Caco-2 (cell line): ENCODE measurements around the gene PPP2R2B. TPM values are rescaled to one million over a fixed set of nuclear protein-coding genes. Genes with fewer than 3 reads are reported as not detected.

Experiments
- BruUV-seq: library from RNA; stranded (reverse); fragments of 400-500 nt; replicated peaks from 2 replicates; lab custom pipeline; 2021; lab: Mats Ljungman, UMichigan
- CTCF ChIA-PET: fragments of 300-600 bp; sonication (Branson Sonifier 250); formaldehyde crosslinking; loops from one replicate; lab custom pipeline; 2022; ENCODE audit warnings: antibody characterized with exemption; lab: Charles Lee
- POLR2A ChIA-PET: fragments of 300-600 bp; sonication (Branson Sonifier 250); formaldehyde crosslinking; loops from one replicate; lab custom pipeline; 2022; ENCODE audit warnings: antibody characterized with exemption; lab: Charles Lee
- DNase-seq, 2 experiments: peaks; one replicate each; pipeline versions ENCODE4 v3.0.0 to v3.0.0-alpha.2; 2020 to 2022
- H3K27me3 ChIP-seq: replicated peaks from 2 replicates; pipeline ENCODE4 v1.6.0; 2011; ENCODE audit warnings: low read length; ENCODE audit not compliant: control insufficient read depth, insufficient read depth
- H3K36me3 ChIP-seq: 2 replicates; pipeline ENCODE4 v1.5.1; 2011; ENCODE audit warnings: low read length; ENCODE audit not compliant: control insufficient read depth, insufficient read depth
- H3K4me1 ChIP-seq: fragments of 250-450 bp; sonication (Bioruptor Pico); 2 replicates; pipeline ENCODE4 v1.5.1; 2020; ENCODE audit warnings: mild to moderate bottlenecking
- H3K4me3 ChIP-seq: 2 replicates; pipeline ENCODE4 v1.5.1; 2011; ENCODE audit warnings: low read depth, mild to moderate bottlenecking, control low read depth, low read length
- H3K9me3 ChIP-seq: fragments of 250-450 bp; sonication (Bioruptor Pico); 2 replicates; pipeline ENCODE4 v1.5.1; 2020; ENCODE audit warnings: mild to moderate bottlenecking, moderate library complexity
- H3K27ac Mint-ChIP-seq: one replicate; pipeline ENCODE4 v1.8.0; 2022; ENCODE audit warnings: mixed read lengths; ENCODE audit not compliant: unreplicated experiment
- H3K27me3 Mint-ChIP-seq: one replicate; pipeline ENCODE4 v1.8.0; 2022; ENCODE audit warnings: mixed read lengths; ENCODE audit not compliant: insufficient read depth, unreplicated experiment
- H3K36me3 Mint-ChIP-seq: one replicate; pipeline ENCODE4 v1.8.0; 2022; ENCODE audit warnings: mild to moderate bottlenecking, mixed read lengths; ENCODE audit not compliant: insufficient read depth, unreplicated experiment
- H3K4me1 Mint-ChIP-seq: one replicate; pipeline ENCODE4 v1.8.0; 2022; ENCODE audit warnings: low read depth, mixed read lengths; ENCODE audit not compliant: unreplicated experiment
- H3K4me3 Mint-ChIP-seq: one replicate; pipeline ENCODE4 v1.8.0; 2022; ENCODE audit warnings: mild to moderate bottlenecking, moderate library complexity, mixed read lengths; ENCODE audit not compliant: unreplicated experiment
- H3K9me3 Mint-ChIP-seq: one replicate; pipeline ENCODE4 v1.8.0; 2022; ENCODE audit warnings: mixed read lengths; ENCODE audit not compliant: unreplicated experiment
- intact Hi-C: fragments of 100-400 bp; cut with micrococcal nuclease; formaldehyde crosslinking; loops from one replicate; pipeline ENCODE4 v1.10.0; 2022; ENCODE audit not compliant: unreplicated experiment
- total RNA-seq: library from RNA; stranded (reverse); gene quantifications from 2 replicates; pipeline ENCODE4 v1.2.3, GENCODE V29; 2022
- TF ChIP-seq, protein P1 (sequence below), 2 experiments: fragments of 200-600 bp in 1 of 2; IDR thresholded peaks; 1 replicate in 1 of 2; 2 replicates in 1 of 2; pipeline versions ENCODE4 v1.5.1 to v1.8.0; 2011 to 2022; ENCODE audit warnings: antibody characterized with exemption in 1 of 2, control low read depth in 1 of 2, inconsistent platforms in 1 of 2, low read depth in 1 of 2, low read length in 1 of 2, mild to moderate bottlenecking in 1 of 2, moderate library complexity in 1 of 2; ENCODE audit not compliant: insufficient read depth in 1 of 2, severe bottlenecking in 1 of 2, unreplicated experiment in 1 of 2

Gene PPP2R2B
- total RNA-seq, 1 experiment from 2014 or later = 9.8 TPM

GRCh38 chr5:146778261-146778660 lies 100.3 kb downstream of the PPP2R2B start:
- no peak for DNase-seq
- intact Hi-C loops = no loop called here
- Mint-ChIP-seq H3K27ac (no peak overlapping the region), H3K4me3 (no peak overlapping the region), H3K9me3 (no peaks in the 10 kb centered on the region), H3K4me1 (peaks cover 3% of the 10 kb centered on the region), H3K27me3 (peaks cover 2% of the 10 kb centered on the region), H3K36me3 (no peaks in the 10 kb centered on the region)
- ChIA-PET POLR2A (no interaction called here), CTCF (no interaction called here)
- H3K36me3 ChIP-seq = no peaks in the 10 kb centered on the region
- H3K9me3 ChIP-seq = no peaks in the 10 kb centered on the region
- TF ChIP-seq, protein P1, sequence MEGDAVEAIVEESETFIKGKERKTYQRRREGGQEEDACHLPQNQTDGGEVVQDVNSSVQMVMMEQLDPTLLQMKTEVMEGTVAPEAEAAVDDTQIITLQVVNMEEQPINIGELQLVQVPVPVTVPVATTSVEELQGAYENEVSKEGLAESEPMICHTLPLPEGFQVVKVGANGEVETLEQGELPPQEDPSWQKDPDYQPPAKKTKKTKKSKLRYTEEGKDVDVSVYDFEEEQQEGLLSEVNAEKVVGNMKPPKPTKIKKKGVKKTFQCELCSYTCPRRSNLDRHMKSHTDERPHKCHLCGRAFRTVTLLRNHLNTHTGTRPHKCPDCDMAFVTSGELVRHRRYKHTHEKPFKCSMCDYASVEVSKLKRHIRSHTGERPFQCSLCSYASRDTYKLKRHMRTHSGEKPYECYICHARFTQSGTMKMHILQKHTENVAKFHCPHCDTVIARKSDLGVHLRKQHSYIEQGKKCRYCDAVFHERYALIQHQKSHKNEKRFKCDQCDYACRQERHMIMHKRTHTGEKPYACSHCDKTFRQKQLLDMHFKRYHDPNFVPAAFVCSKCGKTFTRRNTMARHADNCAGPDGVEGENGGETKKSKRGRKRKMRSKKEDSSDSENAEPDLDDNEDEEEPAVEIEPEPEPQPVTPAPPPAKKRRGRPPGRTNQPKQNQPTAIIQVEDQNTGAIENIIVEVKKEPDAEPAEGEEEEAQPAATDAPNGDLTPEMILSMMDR (IDR thresholded peaks at IDR 0.05; ENCODE audit: insufficient read depth in 1 of 2, low read depth in 1 of 2, low read length in 1 of 2, severe bottlenecking in 1 of 2, unreplicated experiment in 1 of 2) = no peak
- BruUV-seq = no TSS peak
- no peak overlapping the region for H3K4me3 ChIP-seq
- H3K27me3 ChIP-seq = no peaks in the 10 kb centered on the region
- no peaks in the 10 kb centered on the region; the same call in 1 of the 2 replicates for H3K4me1 ChIP-seq

DNA sequence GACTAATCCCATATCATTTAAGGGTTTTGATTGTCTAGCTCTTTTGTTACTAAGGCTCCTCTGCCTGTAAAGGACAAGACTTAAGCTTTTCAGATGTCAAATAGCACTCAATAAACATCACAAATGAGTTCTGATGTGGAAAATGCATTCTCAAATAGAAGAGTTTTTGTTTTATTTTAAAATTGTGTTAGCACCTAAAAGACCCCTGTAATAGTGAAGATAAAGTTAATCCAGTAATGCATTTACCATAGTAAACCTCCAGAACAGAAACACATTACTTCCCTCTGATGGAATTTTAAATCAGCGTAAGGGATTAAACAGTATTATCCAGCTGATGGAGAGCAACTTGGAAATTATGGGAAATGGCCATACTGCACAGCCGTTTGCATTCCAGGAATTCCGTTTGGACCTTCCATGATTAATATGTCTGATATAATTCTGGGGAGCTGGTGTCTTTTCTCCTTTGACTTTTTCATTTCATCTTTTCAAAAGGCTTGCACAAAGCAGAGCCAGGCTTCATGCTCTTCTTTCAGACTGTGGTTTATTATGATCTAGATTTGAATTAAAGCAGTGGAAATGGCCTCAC lies 105.6 kb downstream of the PPP2R2B start:
- peaks cover 7% of the 10 kb centered on the region for H3K4me1 Mint-ChIP-seq
- Histone ChIP-seq H3K9me3 (no peaks in the 10 kb centered on the region), H3K36me3 (no peaks in the 10 kb centered on the region), H3K4me3 (no peak overlapping the region), H3K27me3 (no peaks in the 10 kb centered on the region), H3K4me1 (no peaks in the 10 kb centered on the region; the same call in 1 of the 2 replicates)
- BruUV-seq = no TSS peak
- TF ChIP-seq, protein P1 (IDR thresholded peaks at IDR 0.05; ENCODE audit: insufficient read depth in 1 of 2, low read depth in 1 of 2, low read length in 1 of 2, severe bottlenecking in 1 of 2, unreplicated experiment in 1 of 2) = no peak
- CTCF ChIA-PET = no interaction called here
- POLR2A ChIA-PET = no interaction called here
- H3K4me3 Mint-ChIP-seq = no peak overlapping the region
- intact Hi-C loops = no loop called here
- no peak for DNase-seq
- H3K9me3 Mint-ChIP-seq = no peaks in the 10 kb centered on the region
- no peaks in the 10 kb centered on the region for H3K36me3 Mint-ChIP-seq
- no peaks in the 10 kb centered on the region for H3K27me3 Mint-ChIP-seq
- no peak overlapping the region for H3K27ac Mint-ChIP-seq

DNA sequence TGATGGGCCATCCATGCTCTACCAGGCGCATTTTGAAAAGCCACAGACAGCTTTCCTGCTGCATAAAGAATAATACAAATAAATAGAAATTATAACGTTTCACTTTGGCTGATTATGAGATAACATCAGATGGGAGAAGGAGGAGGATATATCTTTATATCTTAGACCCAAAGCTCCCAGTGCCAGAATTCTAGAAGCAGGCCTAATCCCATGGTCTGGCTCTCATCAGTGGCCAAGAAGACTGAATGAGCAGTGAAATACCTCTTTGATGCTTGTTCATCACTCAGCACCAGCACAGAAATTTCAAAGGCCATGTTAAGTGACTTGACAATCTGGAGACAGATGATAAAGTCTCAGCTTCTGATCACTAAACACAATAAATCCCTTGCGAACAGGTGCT lies 107.6 kb downstream of the PPP2R2B start:
- Histone ChIP-seq H3K4me3 (no peak overlapping the region), H3K36me3 (no peaks in the 10 kb centered on the region), H3K9me3 (no peaks in the 10 kb centered on the region), H3K27me3 (no peaks in the 10 kb centered on the region), H3K4me1 (no peaks in the 10 kb centered on the region; the same call in 1 of the 2 replicates)
- no peak for DNase-seq
- H3K4me1 Mint-ChIP-seq = peaks cover 13% of the 10 kb centered on the region
- TF ChIP-seq, protein P1 (IDR thresholded peaks at IDR 0.05; ENCODE audit: insufficient read depth in 1 of 2, low read depth in 1 of 2, low read length in 1 of 2, severe bottlenecking in 1 of 2, unreplicated experiment in 1 of 2) = no peak
- H3K9me3 Mint-ChIP-seq = no peaks in the 10 kb centered on the region
- no peak overlapping the region for H3K4me3 Mint-ChIP-seq
- H3K27ac Mint-ChIP-seq = no peak overlapping the region
- BruUV-seq = no TSS peak
- ChIA-PET POLR2A (no interaction called here), CTCF (no interaction called here)
- intact Hi-C loops = no loop called here
- no peaks in the 10 kb centered on the region for H3K36me3 Mint-ChIP-seq
- H3K27me3 Mint-ChIP-seq = no peaks in the 10 kb centered on the region
